SK-N-SH treated with all-trans-retinoic acid at 6 μM for 48 hours (cell line): ENCODE results near the gene ME2.

ENCODE experiments used
- ATAC-seq: fragments of 200-7000 bp; cut with Tn5 transposase; 3 replicates; pipeline ENCODE4 v1.9.1; 2020; ENCODE audit warnings: mild to moderate bottlenecking, moderate library complexity
- ARNTL ChIP-seq: fragments of 450-650 bp; formaldehyde crosslinking; IDR thresholded peaks from 2 replicates; pipeline ENCODE4 v1.5.0; 2020; ENCODE audit warnings: low read depth, mild to moderate bottlenecking, moderate library complexity, borderline replicate concordance
- BACH2 ChIP-seq: fragments of 250-450 bp; sonication (Bioruptor Pico); IDR thresholded peaks from 2 replicates; pipeline ENCODE4 v1.9.0; 2021; ENCODE audit warnings: mild to moderate bottlenecking, borderline replicate concordance
- CSDC2 ChIP-seq: fragments of 250-450 bp; sonication (Bioruptor Pico); IDR thresholded peaks from 2 replicates; pipeline ENCODE4 v1.5.0; 2020; ENCODE audit warnings: mild to moderate bottlenecking, moderate library complexity
- ESRRG ChIP-seq: fragments of 250-450 bp; sonication (Bioruptor Pico); IDR thresholded peaks from 2 replicates; pipeline ENCODE4 v1.6.1; 2021; ENCODE audit warnings: mild to moderate bottlenecking
- GLIS3 ChIP-seq: fragments of 250-450 bp; sonication (Bioruptor Pico); IDR thresholded peaks from 2 replicates; pipeline ENCODE4 v1.5.0; 2020; ENCODE audit warnings: mild to moderate bottlenecking, moderate library complexity
- ISL1 ChIP-seq: fragments of 250-450 bp; sonication (Bioruptor Pico); IDR thresholded peaks from 2 replicates; pipeline ENCODE4 v2.1.2; 2022; ENCODE audit warnings: mild to moderate bottlenecking, moderate library complexity
- OSR1 ChIP-seq: fragments of 250-450 bp; sonication (Bioruptor Pico); IDR thresholded peaks from 2 replicates; pipeline ENCODE4 v1.8.0; 2022; ENCODE audit warnings: moderate library complexity, mild to moderate bottlenecking, inconsistent platforms
- PPARA ChIP-seq: fragments of 250-450 bp; sonication (Bioruptor Pico); IDR thresholded peaks from 2 replicates; pipeline ENCODE4 v1.5.0; 2020; ENCODE audit warnings: mild to moderate bottlenecking, borderline replicate concordance
- RARB ChIP-seq: fragments of 250-450 bp; sonication (Bioruptor Pico); IDR thresholded peaks from 2 replicates; pipeline ENCODE4 v1.8.0; 2021; ENCODE audit warnings: mild to moderate bottlenecking, moderate library complexity
- TCF4 ChIP-seq: fragments of 250-450 bp; sonication (Bioruptor Pico); IDR thresholded peaks from 2 replicates; pipeline ENCODE4 v1.8.0; 2021; ENCODE audit warnings: mild to moderate bottlenecking, moderate library complexity, borderline replicate concordance
- TOX ChIP-seq: fragments of 250-450 bp; sonication (Bioruptor Pico); IDR thresholded peaks from 2 replicates; pipeline ENCODE4 v1.8.0; 2021; ENCODE audit warnings: mild to moderate bottlenecking, moderate library complexity, borderline replicate concordance
- ZC3H10 ChIP-seq: fragments of 250-450 bp; sonication (Bioruptor Pico); IDR thresholded peaks from 2 replicates; pipeline ENCODE4 v1.5.1; 2021; ENCODE audit warnings: mild to moderate bottlenecking, moderate library complexity
- ZFP3 ChIP-seq: fragments of 250-450 bp; sonication (Bioruptor Pico); IDR thresholded peaks from 2 replicates; pipeline ENCODE4 v1.5.0; 2020; ENCODE audit warnings: mild to moderate bottlenecking, moderate library complexity
- ZFP30 ChIP-seq: fragments of 450-650 bp; formaldehyde crosslinking; IDR thresholded peaks from 2 replicates; pipeline ENCODE4 v1.5.0; 2022; ENCODE audit warnings: mild to moderate bottlenecking, moderate library complexity
- ZNF565 ChIP-seq: fragments of 450-650 bp; formaldehyde crosslinking; conservative IDR thresholded peaks from 2 replicates; pipeline ENCODE4 v1.5.0; 2020; ENCODE audit warnings: low read depth, mild to moderate bottlenecking, moderate library complexity
- ZNF70 ChIP-seq: fragments of 450-650 bp; formaldehyde crosslinking; IDR thresholded peaks from 2 replicates; pipeline ENCODE4 v1.5.0; 2020; ENCODE audit warnings: mild to moderate bottlenecking, moderate library complexity
- ZNF8 ChIP-seq: fragments of 450-650 bp; formaldehyde crosslinking; IDR thresholded peaks from 2 replicates; pipeline ENCODE4 v1.5.0; 2020; ENCODE audit warnings: mild to moderate bottlenecking, moderate library complexity
- TF ChIP-seq, protein P1 (sequence below): fragments of 250-450 bp; sonication (Bioruptor Pico); IDR thresholded peaks from 2 replicates; pipeline ENCODE4 v1.5.0; 2020; ENCODE audit warnings: mild to moderate bottlenecking, moderate library complexity
- TF ChIP-seq, protein P2 (sequence below): fragments of 250-450 bp; sonication (Bioruptor Pico); IDR thresholded peaks from 2 replicates; pipeline ENCODE4 v1.5.1; 2020; ENCODE audit warnings: low read depth, mild to moderate bottlenecking, moderate library complexity
- TF ChIP-seq, protein P3 (sequence below): fragments of 250-450 bp; sonication (Bioruptor Pico); IDR thresholded peaks from 2 replicates; pipeline ENCODE4 v1.5.1; 2021; ENCODE audit warnings: mild to moderate bottlenecking, moderate library complexity
- TF ChIP-seq, protein P4 (sequence below): fragments of 250-450 bp; sonication (Bioruptor Pico); IDR thresholded peaks from 2 replicates; pipeline ENCODE4 v1.8.0; 2021; ENCODE audit warnings: low read depth, mild to moderate bottlenecking, moderate library complexity, borderline replicate concordance

The ME2 gene

DNA sequence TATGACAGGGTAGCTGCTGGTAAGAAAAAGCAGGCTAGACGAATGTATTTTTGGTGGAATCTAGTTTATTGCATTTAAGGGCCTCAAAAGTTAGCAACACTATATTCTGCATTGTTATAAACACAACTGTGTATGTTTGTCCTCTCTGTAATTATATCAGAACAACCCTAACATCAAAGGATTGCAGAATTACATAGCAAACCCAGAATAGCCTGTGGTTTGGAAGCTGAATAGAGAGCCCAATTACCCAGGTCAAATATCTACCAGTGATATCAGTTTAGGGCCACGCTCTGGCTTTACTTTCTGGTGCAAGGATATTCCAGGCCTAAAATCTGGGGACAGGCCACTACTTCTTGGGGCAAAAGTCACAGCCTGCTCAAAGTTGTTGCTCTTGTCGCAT is 34.0 kb upstream of the ME2 start (continued):
- TF ChIP-seq, protein P1, sequence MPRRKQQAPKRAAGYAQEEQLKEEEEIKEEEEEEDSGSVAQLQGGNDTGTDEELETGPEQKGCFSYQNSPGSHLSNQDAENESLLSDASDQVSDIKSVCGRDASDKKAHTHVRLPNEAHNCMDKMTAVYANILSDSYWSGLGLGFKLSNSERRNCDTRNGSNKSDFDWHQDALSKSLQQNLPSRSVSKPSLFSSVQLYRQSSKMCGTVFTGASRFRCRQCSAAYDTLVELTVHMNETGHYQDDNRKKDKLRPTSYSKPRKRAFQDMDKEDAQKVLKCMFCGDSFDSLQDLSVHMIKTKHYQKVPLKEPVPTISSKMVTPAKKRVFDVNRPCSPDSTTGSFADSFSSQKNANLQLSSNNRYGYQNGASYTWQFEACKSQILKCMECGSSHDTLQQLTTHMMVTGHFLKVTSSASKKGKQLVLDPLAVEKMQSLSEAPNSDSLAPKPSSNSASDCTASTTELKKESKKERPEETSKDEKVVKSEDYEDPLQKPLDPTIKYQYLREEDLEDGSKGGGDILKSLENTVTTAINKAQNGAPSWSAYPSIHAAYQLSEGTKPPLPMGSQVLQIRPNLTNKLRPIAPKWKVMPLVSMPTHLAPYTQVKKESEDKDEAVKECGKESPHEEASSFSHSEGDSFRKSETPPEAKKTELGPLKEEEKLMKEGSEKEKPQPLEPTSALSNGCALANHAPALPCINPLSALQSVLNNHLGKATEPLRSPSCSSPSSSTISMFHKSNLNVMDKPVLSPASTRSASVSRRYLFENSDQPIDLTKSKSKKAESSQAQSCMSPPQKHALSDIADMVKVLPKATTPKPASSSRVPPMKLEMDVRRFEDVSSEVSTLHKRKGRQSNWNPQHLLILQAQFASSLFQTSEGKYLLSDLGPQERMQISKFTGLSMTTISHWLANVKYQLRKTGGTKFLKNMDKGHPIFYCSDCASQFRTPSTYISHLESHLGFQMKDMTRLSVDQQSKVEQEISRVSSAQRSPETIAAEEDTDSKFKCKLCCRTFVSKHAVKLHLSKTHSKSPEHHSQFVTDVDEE (CRISPR knock-in tag): no peak
- TF ChIP-seq, protein P2, sequence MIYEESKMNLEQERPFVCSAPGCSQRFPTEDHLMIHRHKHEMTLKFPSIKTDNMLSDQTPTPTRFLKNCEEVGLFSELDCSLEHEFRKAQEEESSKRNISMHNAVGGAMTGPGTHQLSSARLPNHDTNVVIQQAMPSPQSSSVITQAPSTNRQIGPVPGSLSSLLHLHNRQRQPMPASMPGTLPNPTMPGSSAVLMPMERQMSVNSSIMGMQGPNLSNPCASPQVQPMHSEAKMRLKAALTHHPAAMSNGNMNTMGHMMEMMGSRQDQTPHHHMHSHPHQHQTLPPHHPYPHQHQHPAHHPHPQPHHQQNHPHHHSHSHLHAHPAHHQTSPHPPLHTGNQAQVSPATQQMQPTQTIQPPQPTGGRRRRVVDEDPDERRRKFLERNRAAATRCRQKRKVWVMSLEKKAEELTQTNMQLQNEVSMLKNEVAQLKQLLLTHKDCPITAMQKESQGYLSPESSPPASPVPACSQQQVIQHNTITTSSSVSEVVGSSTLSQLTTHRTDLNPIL: no peak
- TF ChIP-seq ZNF8 (CRISPR knock-in tag) (no peak), ESRRG (CRISPR knock-in tag) (no peak), TOX (CRISPR knock-in tag) (no peak), ZFP30 (CRISPR knock-in tag) (no peak), BACH2 (CRISPR knock-in tag) (no peak)

DNA sequence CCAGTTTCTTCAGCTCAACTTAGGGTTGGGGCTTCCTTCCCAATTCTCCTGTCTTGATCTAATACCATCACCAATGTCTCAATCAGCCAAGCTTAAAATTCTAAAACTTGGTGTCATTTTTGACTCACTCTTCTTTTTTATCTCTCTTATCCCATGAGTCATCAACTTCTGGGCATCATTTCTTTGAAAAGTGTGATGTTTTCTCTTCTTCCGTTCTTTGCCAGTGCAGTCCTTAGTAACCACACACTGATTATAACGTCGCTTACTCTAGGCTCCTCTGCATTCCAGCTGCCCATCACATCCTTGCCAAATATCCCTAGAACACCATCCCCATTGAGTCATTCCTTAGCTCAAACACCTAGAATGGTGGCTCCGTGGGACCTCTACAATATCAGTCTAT is 31.7 kb upstream of the ME2 start:
- peak; percentile 74 for ATAC-seq
- TF ChIP-seq, protein P3, sequence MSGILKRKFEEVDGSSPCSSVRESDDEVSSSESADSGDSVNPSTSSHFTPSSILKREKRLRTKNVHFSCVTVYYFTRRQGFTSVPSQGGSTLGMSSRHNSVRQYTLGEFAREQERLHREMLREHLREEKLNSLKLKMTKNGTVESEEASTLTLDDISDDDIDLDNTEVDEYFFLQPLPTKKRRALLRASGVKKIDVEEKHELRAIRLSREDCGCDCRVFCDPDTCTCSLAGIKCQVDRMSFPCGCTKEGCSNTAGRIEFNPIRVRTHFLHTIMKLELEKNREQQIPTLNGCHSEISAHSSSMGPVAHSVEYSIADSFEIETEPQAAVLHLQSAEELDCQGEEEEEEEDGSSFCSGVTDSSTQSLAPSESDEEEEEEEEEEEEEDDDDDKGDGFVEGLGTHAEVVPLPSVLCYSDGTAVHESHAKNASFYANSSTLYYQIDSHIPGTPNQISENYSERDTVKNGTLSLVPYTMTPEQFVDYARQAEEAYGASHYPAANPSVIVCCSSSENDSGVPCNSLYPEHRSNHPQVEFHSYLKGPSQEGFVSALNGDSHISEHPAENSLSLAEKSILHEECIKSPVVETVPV (CRISPR knock-in tag): no peak
- TF ChIP-seq OSR1 (CRISPR knock-in tag) (no peak), CSDC2 (CRISPR knock-in tag) (no peak), TOX (CRISPR knock-in tag) (no peak), TCF4 (CRISPR knock-in tag) (no peak), RARB (CRISPR knock-in tag) (no peak), ARNTL (CRISPR knock-in tag) (no peak), ZNF70 (CRISPR knock-in tag) (no peak), ESRRG (CRISPR knock-in tag) (no peak), GLIS3 (CRISPR knock-in tag) (no peak), BACH2 (CRISPR knock-in tag) (no peak), PPARA (CRISPR knock-in tag) (no peak), ZFP30 (CRISPR knock-in tag) (no peak), ZFP3 (CRISPR knock-in tag) (no peak), ISL1 (CRISPR knock-in tag) (no peak)
- TF ChIP-seq, protein P4, sequence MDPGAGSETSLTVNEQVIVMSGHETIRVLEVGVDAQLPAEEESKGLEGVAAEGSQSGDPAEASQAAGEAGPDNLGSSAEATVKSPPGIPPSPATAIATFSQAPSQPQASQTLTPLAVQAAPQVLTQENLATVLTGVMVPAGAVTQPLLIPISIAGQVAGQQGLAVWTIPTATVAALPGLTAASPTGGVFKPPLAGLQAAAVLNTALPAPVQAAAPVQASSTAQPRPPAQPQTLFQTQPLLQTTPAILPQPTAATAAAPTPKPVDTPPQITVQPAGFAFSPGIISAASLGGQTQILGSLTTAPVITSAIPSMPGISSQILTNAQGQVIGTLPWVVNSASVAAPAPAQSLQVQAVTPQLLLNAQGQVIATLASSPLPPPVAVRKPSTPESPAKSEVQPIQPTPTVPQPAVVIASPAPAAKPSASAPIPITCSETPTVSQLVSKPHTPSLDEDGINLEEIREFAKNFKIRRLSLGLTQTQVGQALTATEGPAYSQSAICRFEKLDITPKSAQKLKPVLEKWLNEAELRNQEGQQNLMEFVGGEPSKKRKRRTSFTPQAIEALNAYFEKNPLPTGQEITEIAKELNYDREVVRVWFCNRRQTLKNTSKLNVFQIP (CRISPR knock-in tag): no peak

DNA sequence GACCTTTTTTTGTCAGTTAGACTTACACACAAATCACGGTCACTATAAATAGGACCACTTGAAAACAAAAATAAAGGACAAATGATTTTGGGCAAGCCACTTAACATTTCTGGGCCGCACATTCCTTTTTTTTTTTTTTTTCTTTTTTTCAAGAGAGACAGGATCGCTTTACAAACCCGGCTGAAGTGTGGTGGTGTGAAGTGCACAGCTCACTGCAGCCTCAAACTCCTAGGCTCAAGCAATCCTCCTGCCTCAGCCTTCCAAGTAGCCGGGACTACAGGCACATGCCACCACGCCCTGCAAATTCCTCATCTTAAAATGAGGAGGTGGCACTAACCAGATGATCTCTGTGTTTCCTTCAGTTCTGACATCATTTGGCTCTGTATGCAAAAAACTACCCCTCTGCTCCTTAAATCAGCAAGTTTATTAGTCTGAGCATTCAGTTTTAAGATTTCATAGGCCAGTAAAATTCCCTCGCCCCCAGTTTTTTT is 30.8 kb upstream of the ME2 start:
- ATAC-seq: no peak
- TF ChIP-seq ESRRG (CRISPR knock-in tag): no peak
- TF ChIP-seq ARNTL (CRISPR knock-in tag): no peak
- no peak for TF ChIP-seq ZC3H10
- TF ChIP-seq ISL1 (CRISPR knock-in tag): no peak
- TF ChIP-seq GLIS3 (CRISPR knock-in tag): no peak
- TF ChIP-seq ZFP3 (CRISPR knock-in tag): no peak
- TF ChIP-seq ZNF70 (CRISPR knock-in tag): no peak
- TF ChIP-seq TCF4 (CRISPR knock-in tag): no peak
- no peak for TF ChIP-seq RARB (CRISPR knock-in tag)
- TF ChIP-seq ZFP30 (CRISPR knock-in tag): no peak
- TF ChIP-seq, protein P2: no peak
- TF ChIP-seq ZNF565 (CRISPR knock-in tag): no peak
- no peak for TF ChIP-seq TOX (CRISPR knock-in tag)
- no peak for TF ChIP-seq ZNF8 (CRISPR knock-in tag)
- TF ChIP-seq, protein P1 (CRISPR knock-in tag): no peak
- TF ChIP-seq, protein P3 (CRISPR knock-in tag): no peak
- no peak for TF ChIP-seq CSDC2 (CRISPR knock-in tag)
- no peak for TF ChIP-seq BACH2 (CRISPR knock-in tag)
